Esophagus squamous epithelium (tissue), 5 donors: ENCODE measurements around the gene IFI6. TPM values are rescaled to one million over a fixed set of nuclear protein-coding genes. Genes with fewer than 3 reads are reported as not detected.
"Not testable (repeated sequence)": the region's sequence is repeated elsewhere in the genome, so short reads cannot be mapped to it uniquely, and the experiment has no call there.

Source experiments
- DNase-seq: peaks from one replicate; lab custom pipeline; 2025; lab: John Stamatoyannopoulos, UW
- H3K27ac ChIP-seq, 4 donors: fragments of 200-600 bp; sonication (generic); one replicate each; pipeline ENCODE4 v1.5.1; 2016 to 2019; ENCODE audit warnings: mild to moderate bottlenecking in 1 of 4
- H3K27me3 ChIP-seq, 4 donors: fragments of 200-600 bp; sonication (generic); 1 replicate in 3 of 4; 2 replicates in 1 of 4; pipeline versions ENCODE4 v1.5.1 to v1.6.0; 2017 to 2021; ENCODE audit warnings: antibody characterized with exemption in 1 of 4
- H3K36me3 ChIP-seq, 3 donors: fragments of 200-600 bp; sonication (generic); one replicate each; pipeline ENCODE4 v1.5.1; 2016 to 2019
- H3K4me1 ChIP-seq, 3 donors: fragments of 200-600 bp; sonication (generic); one replicate each; pipeline ENCODE4 v1.5.1; 2017 to 2019
- H3K4me3 ChIP-seq, 4 donors: fragments of 200-600 bp; sonication (generic); 1 replicate in 3 of 4; 2 replicates in 1 of 4; pipeline ENCODE4 v1.5.1; 2016 to 2019; ENCODE audit warnings: mild to moderate bottlenecking in 2 of 4, moderate library complexity in 1 of 4
- H3K9me3 ChIP-seq, 3 donors: fragments of 200-600 bp; sonication (generic); one replicate each; pipeline ENCODE4 v1.5.1; 2016 to 2019
- POLR2A ChIP-seq, 4 donors: fragments of 450-650 bp; IDR thresholded peaks; one replicate each; pipeline ENCODE4 v1.6.1; 2017; ENCODE audit warnings: antibody characterized with exemption in 4 of 4, mild to moderate bottlenecking in 4 of 4, moderate library complexity in 3 of 4
- WGBS, 2 donors: methylation state at CpG; one replicate each; pipeline ENCODE4 v1.1.5; 2018; 5-methylcytosine and 5-hydroxymethylcytosine counted together
- intact Hi-C: fragments of 100-400 bp; cut with DNase I; formaldehyde crosslinking; loops from one replicate; pipeline ENCODE4 v1.15.0; 2022
- total RNA-seq, 4 donors: library from RNA; depleted of rRNA; stranded (reverse); fragments of >200 nt; gene quantifications; one replicate each; pipeline ENCODE4 v1.1.0, GENCODE V29; 2016
- TF ChIP-seq, protein P1 (sequence below), 6 experiments: fragments of 450-650 bp in 4 of 6; fragments of 200-600 bp in 2 of 6; sonication (generic) in 2 of 6; IDR thresholded peaks; one replicate each; pipeline ENCODE4 v1.5.1; 2016 to 2019; ENCODE audit warnings: antibody characterized with exemption in 6 of 6, mild to moderate bottlenecking in 4 of 6, moderate library complexity in 4 of 6
- donor health status: DM: yes; HTN: yes; CAD: no.

Gene IFI6
- total RNA-seq, 4 donors from 2014 or later, result 4.0 to 194 (median 13.6) TPM

- peaks cover 0 to 26% (median 0%) of the 10 kb centered on the region in 3 donors for H3K4me1 ChIP-seq
- no peaks in the 10 kb centered on the region for H3K27me3 ChIP-seq
- TF ChIP-seq POLR2A (IDR thresholded peaks at IDR 0.05), result no peak
- TF ChIP-seq, protein P1, sequence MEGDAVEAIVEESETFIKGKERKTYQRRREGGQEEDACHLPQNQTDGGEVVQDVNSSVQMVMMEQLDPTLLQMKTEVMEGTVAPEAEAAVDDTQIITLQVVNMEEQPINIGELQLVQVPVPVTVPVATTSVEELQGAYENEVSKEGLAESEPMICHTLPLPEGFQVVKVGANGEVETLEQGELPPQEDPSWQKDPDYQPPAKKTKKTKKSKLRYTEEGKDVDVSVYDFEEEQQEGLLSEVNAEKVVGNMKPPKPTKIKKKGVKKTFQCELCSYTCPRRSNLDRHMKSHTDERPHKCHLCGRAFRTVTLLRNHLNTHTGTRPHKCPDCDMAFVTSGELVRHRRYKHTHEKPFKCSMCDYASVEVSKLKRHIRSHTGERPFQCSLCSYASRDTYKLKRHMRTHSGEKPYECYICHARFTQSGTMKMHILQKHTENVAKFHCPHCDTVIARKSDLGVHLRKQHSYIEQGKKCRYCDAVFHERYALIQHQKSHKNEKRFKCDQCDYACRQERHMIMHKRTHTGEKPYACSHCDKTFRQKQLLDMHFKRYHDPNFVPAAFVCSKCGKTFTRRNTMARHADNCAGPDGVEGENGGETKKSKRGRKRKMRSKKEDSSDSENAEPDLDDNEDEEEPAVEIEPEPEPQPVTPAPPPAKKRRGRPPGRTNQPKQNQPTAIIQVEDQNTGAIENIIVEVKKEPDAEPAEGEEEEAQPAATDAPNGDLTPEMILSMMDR (IDR thresholded peaks at IDR 0.05), result no peak
- H3K36me3 ChIP-seq, result no peaks in the 10 kb centered on the region
- WGBS, 2 donors, result 100% methylated on average over 1 of the region's 4 CpGs; no CpG with 5 or more reads in 1 of the 2 donors
- DNase-seq, result no peak
- H3K27ac ChIP-seq, result no peak overlapping the region
- no peak overlapping the region for H3K4me3 ChIP-seq
- intact Hi-C loops, result no loop called here
- H3K9me3 ChIP-seq, result no peaks in the 10 kb centered on the region
These were observed 26.9 kb downstream of the IFI6 start for GRCh38 chr1:27645071-27645415.

GRCh38 chr1:27644369-27645070 lies 27.5 kb downstream of the IFI6 start:
- Histone ChIP-seq H3K36me3 (no peaks in the 10 kb centered on the region), H3K9me3 (no peaks in the 10 kb centered on the region), H3K27ac (no peak overlapping the region), H3K27me3 (no peaks in the 10 kb centered on the region), H3K4me3 (no peak overlapping the region), H3K4me1 (peaks cover 0 to 26% (median 0%) of the 10 kb centered on the region in 3 donors)
- TF ChIP-seq, protein P1 (IDR thresholded peaks at IDR 0.05), result no peak
- TF ChIP-seq POLR2A (IDR thresholded peaks at IDR 0.05), result no peak
- DNase-seq, result no peak
- intact Hi-C loops, result no loop called here
- WGBS, 2 donors, result 83 to 88% methylated on average over 4 to 5 of the region's 5 CpGs

GRCh38 chr1:27643600-27644368 lies 28.2 kb downstream of the IFI6 start:
- Histone ChIP-seq H3K4me3 (no peak overlapping the region), H3K27ac (no peak overlapping the region), H3K4me1 (peaks cover 0 to 23% (median 0%) of the 10 kb centered on the region in 3 donors), H3K27me3 (no peaks in the 10 kb centered on the region), H3K9me3 (no peaks in the 10 kb centered on the region), H3K36me3 (no peaks in the 10 kb centered on the region)
- no peak for TF ChIP-seq POLR2A (IDR thresholded peaks at IDR 0.05)
- TF ChIP-seq, protein P1 (IDR thresholded peaks at IDR 0.05), result peak; percentile 76 to 88 (median 82)
- DNase-seq, result no peak
- intact Hi-C loops, result no loop called here
- 30 to 34% methylated on average over 9 to 13 of the region's 13 CpGs for WGBS, 2 donors

- H3K27me3 ChIP-seq, H3K27ac ChIP-seq, H3K4me3 ChIP-seq, H3K9me3 ChIP-seq, intact Hi-C loops, DNase-seq, H3K36me3 ChIP-seq: not testable (repeated sequence)
- peaks cover 0 to 16% (median 0%) of the 10 kb centered on the region in 3 donors for H3K4me1 ChIP-seq
- 80 to 83% methylated on average over 9 of the region's 9 CpGs for WGBS, 2 donors
These were observed 31.5 kb downstream of the IFI6 start for GRCh38 chr1:27640514-27640913.

GRCh38 chr1:27638805-27639204 lies 33.2 kb downstream of the IFI6 start:
- H3K4me3 ChIP-seq, result no peak overlapping the region
- no peaks in the 10 kb centered on the region for H3K9me3 ChIP-seq
- H3K27ac ChIP-seq, result no peak overlapping the region
- WGBS, 2 donors, result 90 to 92% methylated on average over 2 of the region's 2 CpGs
- intact Hi-C loops, result no loop called here
- no peak for DNase-seq
- peaks cover 0 to 14% (median 0%) of the 10 kb centered on the region in 4 donors for H3K27me3 ChIP-seq
- H3K36me3 ChIP-seq, result no peaks in the 10 kb centered on the region
- TF ChIP-seq, protein P1 (IDR thresholded peaks at IDR 0.05), result no peak
- TF ChIP-seq POLR2A (IDR thresholded peaks at IDR 0.05), result no peak
- H3K4me1 ChIP-seq, result peaks cover 2 to 28% (median 11%) of the 10 kb centered on the region in 3 donors
